Activated CD4-positive, alpha-beta T cell treated with anti-CD3 and anti-CD28 coated beads, Interleukin-2, amount 10 ng/mL, durations not matched to agents 24 days and 14 days (primary cell): ENCODE results near the gene CCNJ. TPM values are rescaled to one million over a fixed set of nuclear protein-coding genes. Genes with fewer than 3 reads are reported as not detected.
"Not testable (repeated sequence)": the region's sequence is repeated elsewhere in the genome, so short reads cannot be mapped to it uniquely, and the experiment has no call there.

Experiments used
- DNase-seq: peaks from one replicate; pipeline ENCODE4 v3.0.0; 2022
- H3K27ac Mint-ChIP-seq: one replicate; pipeline ENCODE4 v1.8.0; 2022; ENCODE audit warnings: mild to moderate bottlenecking, mixed read lengths
- H3K27me3 Mint-ChIP-seq: one replicate; pipeline ENCODE4 v1.8.0; 2022; ENCODE audit warnings: mixed read lengths
- H3K36me3 Mint-ChIP-seq: one replicate; pipeline ENCODE4 v1.8.0; 2022; ENCODE audit warnings: low read depth, mild to moderate bottlenecking, mixed read lengths
- H3K4me1 Mint-ChIP-seq: one replicate; pipeline ENCODE4 v1.8.0; 2021; ENCODE audit warnings: mixed read lengths
- H3K4me3 Mint-ChIP-seq: one replicate; pipeline ENCODE4 v1.8.0; 2022; ENCODE audit warnings: mild to moderate bottlenecking, moderate library complexity, mixed read lengths
- H3K9me3 Mint-ChIP-seq: one replicate; pipeline ENCODE4 v1.8.0; 2021; ENCODE audit warnings: mixed read lengths
- intact Hi-C: fragments of 100-400 bp; cut with micrococcal nuclease; formaldehyde crosslinking; loops from one replicate; pipeline ENCODE4 v1.15.1; 2023
- total RNA-seq: library from RNA; stranded (reverse); gene quantifications from 2 replicates; pipeline ENCODE4 v1.2.3, GENCODE V29; 2022

CCNJ gene
- 9.3 and 9.4 TPM in 2 replicates for total RNA-seq

DNA sequence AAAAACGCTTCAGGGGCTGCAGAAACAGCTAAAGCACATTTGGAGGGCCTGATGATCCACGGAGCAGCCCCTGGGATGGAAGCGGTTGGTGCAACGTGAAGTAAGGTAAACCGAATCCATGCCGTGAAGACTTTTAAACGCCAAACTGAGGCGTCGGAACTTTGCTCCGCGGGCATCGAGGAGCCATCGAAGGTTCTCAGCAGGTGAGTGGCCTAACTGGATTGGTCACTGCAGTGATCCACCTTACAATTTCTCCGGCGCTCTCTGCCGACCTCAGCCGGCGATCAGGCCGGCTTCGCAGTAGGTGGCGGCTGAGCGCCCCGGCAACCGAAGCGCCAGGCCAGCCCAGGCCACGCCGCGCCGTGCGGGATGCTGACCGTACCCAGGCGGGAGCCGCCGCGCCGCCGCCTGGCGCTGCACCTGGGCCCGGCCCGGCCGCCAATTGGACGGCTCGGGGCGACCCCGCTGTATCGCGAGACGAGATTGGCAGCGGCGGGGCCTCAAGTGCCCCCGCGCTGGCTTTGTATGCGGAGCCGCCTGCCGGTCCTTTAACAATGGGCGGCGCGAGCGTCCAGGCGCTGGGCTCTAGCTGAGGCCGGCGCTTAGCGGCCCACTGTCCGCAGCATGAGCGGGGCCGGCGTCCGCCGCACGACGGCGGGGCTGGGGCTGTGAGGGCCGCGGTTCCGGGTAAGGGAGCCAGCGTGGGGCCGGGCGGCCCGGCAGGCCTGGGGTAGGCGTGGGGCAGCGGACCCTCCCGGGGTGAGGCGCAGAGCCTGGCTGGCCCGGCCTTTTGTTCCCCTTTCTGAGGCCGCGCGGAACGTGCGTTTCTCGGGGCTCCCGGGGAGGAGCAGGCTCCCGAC lies at the start of gene CCNJ:
Gene CCNJ (plus strand): TSS at position 551 of the 860 bp plus-strand sequence. CDS start 811 bp downstream, outside the sequence.
- Mint-ChIP-seq H3K4me1 (peaks cover 36% of the 10 kb centered on the region), H3K9me3 (no peaks in the 10 kb centered on the region), H3K4me3 (peak within 1 kb of the TSS; percentile 96), H3K27ac (peak within 1 kb of the TSS; percentile 90), H3K36me3 (peaks cover 25% of the 10 kb centered on the region), H3K27me3 (peaks cover 6% of the 10 kb centered on the region)
- intact Hi-C loops, result loop anchor here (1.0 to 5.0 kb wide), 3 partner anchors 20 to 351 kb away; partner anchors contain the start of gene TCTN3
- peak; percentile 95 for DNase-seq

DNA sequence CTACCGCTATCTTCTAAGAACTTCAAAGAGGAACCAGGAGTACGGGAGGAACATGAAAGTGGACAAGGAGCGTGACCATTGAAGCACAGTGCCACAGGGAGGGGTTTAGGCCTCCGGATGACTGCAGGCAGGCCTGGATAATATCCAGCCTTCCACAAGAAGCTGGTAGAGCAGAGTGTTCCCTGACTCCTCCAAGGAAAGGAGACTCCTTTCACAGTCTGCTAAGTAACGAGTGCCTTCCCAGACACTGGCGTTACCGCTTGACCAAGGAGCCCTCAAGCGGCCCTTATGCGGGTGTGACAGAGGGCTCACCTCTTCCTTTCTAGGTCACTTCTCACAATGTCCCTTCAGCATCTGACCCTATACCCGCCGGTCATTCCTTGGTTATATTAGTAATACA lies 49.0 kb upstream of the CCNJ start:
- H3K36me3 Mint-ChIP-seq, H3K4me1 Mint-ChIP-seq, DNase-seq, H3K27ac Mint-ChIP-seq, intact Hi-C loops, H3K9me3 Mint-ChIP-seq, H3K4me3 Mint-ChIP-seq: not testable (repeated sequence)
- peaks cover 17% of the 10 kb centered on the region for H3K27me3 Mint-ChIP-seq

DNA sequence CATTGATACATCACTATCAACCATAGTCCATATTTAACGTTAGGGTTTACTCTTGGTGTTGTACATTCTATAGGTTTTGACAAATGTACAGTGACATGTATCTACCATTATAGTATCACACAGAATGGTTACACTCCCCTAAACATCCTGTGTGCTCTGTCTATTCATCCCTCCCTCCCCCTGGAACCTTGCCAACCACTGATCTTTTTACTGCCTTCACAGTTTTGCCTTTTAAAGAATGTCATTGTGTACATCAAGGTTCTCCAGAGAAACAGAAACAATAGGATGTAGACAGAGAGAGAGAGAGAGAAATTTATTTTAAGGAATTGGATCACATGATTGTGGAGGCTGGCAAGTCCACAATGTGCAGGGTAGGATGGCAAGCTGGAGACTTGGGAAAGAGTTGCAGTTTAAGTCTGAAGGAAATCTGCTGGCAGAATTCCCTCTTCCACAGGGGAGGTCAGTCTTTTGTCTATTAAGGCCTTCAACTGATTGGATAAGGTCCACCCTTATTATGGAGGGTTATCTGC lies 45.1 kb upstream of the CCNJ start:
- intact Hi-C loops, result no loop called here
- Mint-ChIP-seq H3K36me3 (no peaks in the 10 kb centered on the region), H3K4me1 (no peaks in the 10 kb centered on the region)

GRCh38 chr10:96013956-96014355 lies 29.4 kb upstream of the CCNJ start:
- Mint-ChIP-seq H3K36me3 (no peaks in the 10 kb centered on the region), H3K4me3 (no peak overlapping the region), H3K27me3 (peaks cover 12% of the 10 kb centered on the region), H3K27ac (no peak overlapping the region), H3K4me1 (peaks cover 2% of the 10 kb centered on the region), H3K9me3 (no peaks in the 10 kb centered on the region)
- intact Hi-C loops, result loop anchor here (10.0 kb wide), 1 partner anchor 211 kb away; no protein-coding TSS in a partner anchor
- DNase-seq, result no peak

More for the DNA sequence above, 45.1 kb upstream of the CCNJ start:
- Mint-ChIP-seq H3K27me3 (peaks cover 2% of the 10 kb centered on the region), H3K9me3 (no peaks in the 10 kb centered on the region), H3K27ac (no peak overlapping the region), H3K4me3 (no peak overlapping the region)
- DNase-seq, result peak; percentile 29

DNA sequence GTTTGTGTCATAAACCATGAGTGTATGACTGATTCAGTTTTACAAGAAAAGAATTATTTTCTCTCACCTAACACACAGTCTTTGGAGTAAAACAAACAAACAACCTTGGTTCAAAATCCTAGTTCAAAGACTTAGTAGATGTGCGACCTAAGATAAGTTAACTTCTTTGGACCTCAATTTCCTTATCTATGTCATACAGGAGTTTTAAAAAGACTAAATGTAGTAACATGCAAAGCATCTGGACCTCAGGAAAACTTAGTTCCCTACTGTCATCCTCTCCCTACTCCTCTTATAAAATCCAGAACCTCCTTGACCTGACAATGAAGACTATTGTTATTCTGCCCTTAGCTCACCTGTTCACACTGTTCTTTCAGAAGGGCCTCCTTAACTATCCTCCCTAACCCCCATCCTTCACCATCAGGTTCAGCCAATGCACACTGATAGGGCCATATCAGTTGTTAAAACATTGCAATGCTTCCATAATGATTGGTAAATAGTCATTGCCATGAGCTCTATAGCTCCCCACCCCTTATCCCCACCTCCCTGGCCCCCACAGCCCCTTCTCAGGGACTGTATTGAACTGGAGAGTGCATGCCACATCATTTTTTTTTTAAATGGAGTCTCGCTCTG lies 28.8 kb upstream of the CCNJ start:
- Mint-ChIP-seq H3K27ac (no peak overlapping the region), H3K4me3 (no peak overlapping the region), H3K4me1 (peaks cover 2% of the 10 kb centered on the region), H3K9me3 (no peaks in the 10 kb centered on the region), H3K27me3 (peaks cover 12% of the 10 kb centered on the region), H3K36me3 (no peaks in the 10 kb centered on the region)
- no peak for DNase-seq
- intact Hi-C loops, result loop anchor here (10.0 kb wide), 1 partner anchor 210 kb away; no protein-coding TSS in a partner anchor

DNA sequence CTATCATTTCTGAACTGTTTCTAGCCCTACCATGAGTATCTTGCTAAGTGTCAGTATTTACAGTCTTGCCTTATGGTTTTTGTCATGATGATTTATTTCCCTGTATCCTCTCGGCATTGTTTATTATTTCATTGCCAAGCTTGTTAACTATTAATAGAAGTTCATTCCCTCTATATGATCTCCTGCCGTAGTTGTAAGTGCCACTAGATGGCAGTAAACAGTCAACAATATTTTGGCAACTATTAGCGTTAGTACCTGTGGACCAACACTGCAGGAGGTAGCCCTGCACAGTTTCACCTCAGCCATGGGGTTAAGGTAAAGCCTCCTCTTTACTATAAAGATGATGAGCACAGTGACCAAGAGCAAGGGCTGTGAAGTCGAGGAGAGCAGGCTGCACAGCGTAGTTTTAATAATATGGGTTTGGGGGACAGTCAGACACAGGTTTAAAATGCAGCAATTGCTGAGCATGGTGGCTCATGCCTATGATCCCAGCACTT lies 26.1 kb upstream of the CCNJ start:
- intact Hi-C loops, result loop anchor here (1.0 to 10.0 kb wide), 2 partner anchors 208 to 323 kb away; no protein-coding TSS in a partner anchor
- Mint-ChIP-seq H3K36me3 (no peaks in the 10 kb centered on the region), H3K27ac (no peak overlapping the region), H3K4me3 (no peak overlapping the region), H3K9me3 (no peaks in the 10 kb centered on the region), H3K4me1 (peaks cover 2% of the 10 kb centered on the region), H3K27me3 (peaks cover 11% of the 10 kb centered on the region)
- peak; percentile 85 for DNase-seq

DNA sequence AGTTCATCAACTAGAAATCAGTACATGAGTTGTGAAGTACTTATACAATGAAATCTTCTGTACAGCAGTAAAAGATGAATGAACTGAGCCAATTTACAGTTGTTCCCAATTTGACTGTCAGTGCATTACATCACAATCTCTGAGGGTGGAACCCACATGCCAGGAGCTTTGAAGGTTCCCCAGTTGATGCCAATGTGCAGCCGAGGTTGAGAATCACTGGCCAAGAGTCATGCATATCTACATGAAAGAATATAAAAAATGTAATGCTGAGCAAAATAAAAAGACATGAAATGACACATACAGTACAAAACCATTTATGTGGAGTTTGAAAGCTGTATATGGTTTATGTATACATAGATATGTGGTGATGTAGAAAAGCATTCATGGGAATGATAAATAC lies 22.1 kb upstream of the CCNJ start:
- Mint-ChIP-seq H3K9me3 (no peaks in the 10 kb centered on the region), H3K36me3 (no peaks in the 10 kb centered on the region), H3K4me1 (peaks cover 2% of the 10 kb centered on the region), H3K27ac (no peak overlapping the region), H3K27me3 (peaks cover 8% of the 10 kb centered on the region), H3K4me3 (no peak overlapping the region)
- intact Hi-C loops, result no loop called here
- DNase-seq, result no peak

GRCh38 chr10:96022739-96023138 lies 20.6 kb upstream of the CCNJ start:
- Mint-ChIP-seq H3K27ac (no peak overlapping the region), H3K4me1 (no peaks in the 10 kb centered on the region), H3K36me3 (no peaks in the 10 kb centered on the region), H3K27me3 (peaks cover 6% of the 10 kb centered on the region), H3K9me3 (no peaks in the 10 kb centered on the region), H3K4me3 (no peak overlapping the region)
- intact Hi-C loops, result no loop called here
- no peak for DNase-seq

DNA sequence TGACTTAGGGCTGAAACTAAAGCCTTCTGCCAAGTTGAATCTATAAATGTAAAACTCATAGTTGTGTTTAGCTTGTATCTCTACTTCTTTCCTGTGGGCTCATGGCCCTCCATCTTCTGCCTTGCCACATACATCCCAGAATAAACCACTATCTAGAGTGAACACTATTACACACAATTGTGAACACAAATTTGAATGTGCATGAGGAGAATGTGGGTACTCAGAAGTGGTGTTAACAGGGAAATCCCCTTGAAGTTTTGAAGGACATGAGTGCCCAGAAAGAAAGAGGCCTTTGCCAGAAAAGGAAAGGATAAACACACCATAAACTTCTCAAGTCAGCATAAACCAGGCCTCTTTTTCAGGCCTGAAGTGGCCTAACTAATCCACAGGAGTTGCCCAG lies 20.2 kb upstream of the CCNJ start:
- no peak overlapping the region for H3K27ac Mint-ChIP-seq
- H3K4me1 Mint-ChIP-seq, result no peaks in the 10 kb centered on the region
- peaks cover 7% of the 10 kb centered on the region for H3K27me3 Mint-ChIP-seq
- H3K36me3 Mint-ChIP-seq, result no peaks in the 10 kb centered on the region
- no peak overlapping the region for H3K4me3 Mint-ChIP-seq
- DNase-seq, result no peak
- H3K9me3 Mint-ChIP-seq, result no peaks in the 10 kb centered on the region
- intact Hi-C loops, result no loop called here

- intact Hi-C loops, result no loop called here
- Mint-ChIP-seq H3K4me1 (no peaks in the 10 kb centered on the region), H3K36me3 (no peaks in the 10 kb centered on the region), H3K9me3 (no peaks in the 10 kb centered on the region), H3K27ac (no peak overlapping the region), H3K27me3 (peaks cover 9% of the 10 kb centered on the region), H3K4me3 (no peak overlapping the region)
- no peak for DNase-seq
Measured at GRCh38 chr10:96025566-96025965, 17.8 kb upstream of the CCNJ start.

DNA sequence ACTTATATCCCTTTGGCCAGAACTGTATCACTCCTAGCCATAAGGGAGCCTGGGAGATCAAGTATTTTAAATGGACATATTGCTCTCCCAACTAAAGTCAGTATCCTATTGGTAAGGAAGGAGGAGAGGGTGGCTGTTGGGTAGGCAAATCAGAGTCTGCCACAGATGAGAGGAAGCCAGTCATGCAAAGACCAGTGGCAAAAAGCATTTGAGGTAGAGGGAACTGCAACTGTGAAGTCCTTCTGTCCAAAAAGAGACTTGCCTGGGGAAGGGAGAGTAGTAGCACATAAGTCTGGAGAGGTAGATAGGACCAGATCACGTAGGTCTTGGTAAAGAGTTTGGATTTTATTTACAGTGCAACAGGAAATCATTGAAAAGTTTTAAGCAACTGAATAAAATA lies 8.8 kb upstream of the CCNJ start:
- Mint-ChIP-seq H3K27ac (no peak overlapping the region), H3K9me3 (no peaks in the 10 kb centered on the region), H3K4me3 (no peak overlapping the region), H3K4me1 (no peaks in the 10 kb centered on the region), H3K36me3 (peaks cover 2% of the 10 kb centered on the region), H3K27me3 (peaks cover 41% of the 10 kb centered on the region)
- no peak for DNase-seq
- intact Hi-C loops, result no loop called here

- H3K27me3 Mint-ChIP-seq, result peaks cover 31% of the 10 kb centered on the region
- intact Hi-C loops, result no loop called here
- peaks cover 4% of the 10 kb centered on the region for H3K4me1 Mint-ChIP-seq
- no peaks in the 10 kb centered on the region for H3K9me3 Mint-ChIP-seq
- H3K27ac Mint-ChIP-seq, result no peak overlapping the region
- H3K36me3 Mint-ChIP-seq, result peaks cover 2% of the 10 kb centered on the region
- no peak for DNase-seq
- no peak overlapping the region for H3K4me3 Mint-ChIP-seq
Measured at GRCh38 chr10:96038476-96039387, 4.7 kb upstream of the CCNJ start.

- Mint-ChIP-seq H3K4me3 (no peak overlapping the region), H3K27ac (no peak overlapping the region), H3K4me1 (peaks cover 22% of the 10 kb centered on the region), H3K36me3 (peaks cover 11% of the 10 kb centered on the region), H3K27me3 (peaks cover 21% of the 10 kb centered on the region), H3K9me3 (no peaks in the 10 kb centered on the region)
- DNase-seq, result no peak
- intact Hi-C loops, result loop anchor here (5.0 kb wide), 1 partner anchor 349 kb away; the partner anchor contains the start of gene TCTN3
Measured at GRCh38 chr10:96041146-96041545, 2.2 kb upstream of the CCNJ start.
